NCI-H446 (cell line): ENCODE data around the gene CLEC4F.
A peak's percentile ranks its signal among the peaks of the same experiment; 100 is the strongest.

ENCODE experiments used
- DNase-seq, 2 experiments: peaks; one replicate each; lab custom pipeline; 2025; lab: John Stamatoyannopoulos, UW

The CLEC4F gene, protein sequence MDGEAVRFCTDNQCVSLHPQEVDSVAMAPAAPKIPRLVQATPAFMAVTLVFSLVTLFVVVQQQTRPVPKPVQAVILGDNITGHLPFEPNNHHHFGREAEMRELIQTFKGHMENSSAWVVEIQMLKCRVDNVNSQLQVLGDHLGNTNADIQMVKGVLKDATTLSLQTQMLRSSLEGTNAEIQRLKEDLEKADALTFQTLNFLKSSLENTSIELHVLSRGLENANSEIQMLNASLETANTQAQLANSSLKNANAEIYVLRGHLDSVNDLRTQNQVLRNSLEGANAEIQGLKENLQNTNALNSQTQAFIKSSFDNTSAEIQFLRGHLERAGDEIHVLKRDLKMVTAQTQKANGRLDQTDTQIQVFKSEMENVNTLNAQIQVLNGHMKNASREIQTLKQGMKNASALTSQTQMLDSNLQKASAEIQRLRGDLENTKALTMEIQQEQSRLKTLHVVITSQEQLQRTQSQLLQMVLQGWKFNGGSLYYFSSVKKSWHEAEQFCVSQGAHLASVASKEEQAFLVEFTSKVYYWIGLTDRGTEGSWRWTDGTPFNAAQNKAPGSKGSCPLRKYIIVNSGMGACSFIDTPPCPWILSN

DNA sequence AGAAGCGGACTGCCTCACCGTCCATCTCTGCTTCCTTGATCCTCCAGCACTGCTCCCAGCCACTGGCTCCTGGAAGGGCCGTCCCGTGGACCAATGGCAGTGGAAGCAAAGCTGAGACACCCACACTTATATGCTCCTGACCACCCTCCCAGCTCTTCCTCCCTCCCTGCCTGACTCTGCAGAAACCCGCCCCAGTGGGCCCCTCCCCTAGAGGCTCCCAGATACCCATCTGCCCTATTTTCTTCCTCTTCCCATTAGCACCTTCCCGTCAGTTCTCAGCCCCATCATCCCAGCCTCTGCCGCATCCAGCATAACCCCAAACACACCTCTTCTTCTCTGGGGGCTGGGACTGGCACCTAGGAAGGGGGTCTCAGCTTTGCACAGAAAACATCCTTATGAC, at the start of gene CLEC4F:
Gene CLEC4F, minus strand, starts transcription at position 101 of the 400 bp plus-strand sequence. Its CDS starts 76 bp downstream, at position 25.
- no peak for DNase-seq

DNA sequence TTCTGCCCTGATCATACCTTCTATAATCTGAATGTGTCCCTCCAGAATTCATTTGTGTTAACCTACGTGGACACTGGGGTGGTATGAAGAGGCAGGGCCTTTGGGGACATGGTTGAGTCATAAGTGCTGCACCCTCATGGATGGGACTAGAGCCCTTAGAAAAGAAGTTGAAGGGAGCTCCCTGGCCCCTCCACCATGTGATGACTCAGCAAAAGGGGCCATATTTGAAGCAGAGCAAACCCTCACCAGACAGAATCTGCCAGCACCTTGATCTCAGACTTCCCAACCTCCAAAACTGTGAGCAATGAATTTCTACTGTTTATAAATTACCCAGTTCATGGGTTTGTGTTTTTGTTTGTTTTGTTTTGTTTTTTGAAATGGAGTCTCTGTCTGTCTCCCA, 48.6 kb upstream of the CLEC4F start:
- no peak for DNase-seq

DNA sequence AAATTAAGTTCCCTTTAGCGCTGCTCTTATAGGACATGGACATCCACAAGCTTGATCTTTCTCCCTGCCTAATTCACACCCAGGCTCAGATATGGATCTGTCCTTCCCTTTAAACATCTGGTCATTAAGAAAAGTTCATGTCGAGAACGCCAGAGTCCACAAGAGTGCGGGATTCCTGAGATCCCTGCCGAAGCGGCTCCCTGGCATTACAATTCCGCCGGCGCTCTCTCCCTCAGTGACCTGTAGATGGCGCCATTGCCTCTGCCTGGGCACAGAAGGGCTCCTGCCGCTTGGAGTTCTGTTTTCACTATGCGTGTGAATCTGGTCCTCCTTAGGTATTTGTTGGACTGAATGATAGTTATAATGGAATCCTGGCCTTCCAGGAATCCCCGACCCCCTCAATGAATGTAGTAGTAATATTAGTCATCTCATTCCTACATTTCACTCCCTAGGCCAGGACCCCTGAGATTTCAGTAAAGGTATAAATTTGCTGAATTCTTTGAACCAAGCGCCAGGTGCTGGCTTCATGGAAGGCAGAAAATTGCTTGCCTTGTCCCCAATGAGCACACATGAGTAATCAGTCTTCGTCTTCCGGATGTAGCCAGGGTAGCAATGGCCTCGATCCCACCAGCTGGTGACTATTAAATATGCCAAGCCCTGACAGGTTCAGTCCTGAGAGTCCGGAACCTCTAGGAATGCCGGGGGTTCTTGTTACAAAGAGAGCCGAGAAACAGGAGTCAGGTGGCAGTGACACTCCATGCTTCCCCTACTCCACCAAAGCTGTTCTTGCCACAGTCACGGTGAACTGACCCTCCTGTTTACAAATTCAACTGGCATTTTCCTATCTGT, 41.6 kb upstream of the CLEC4F start:
- peak; percentile 31 to 77 for DNase-seq

DNA sequence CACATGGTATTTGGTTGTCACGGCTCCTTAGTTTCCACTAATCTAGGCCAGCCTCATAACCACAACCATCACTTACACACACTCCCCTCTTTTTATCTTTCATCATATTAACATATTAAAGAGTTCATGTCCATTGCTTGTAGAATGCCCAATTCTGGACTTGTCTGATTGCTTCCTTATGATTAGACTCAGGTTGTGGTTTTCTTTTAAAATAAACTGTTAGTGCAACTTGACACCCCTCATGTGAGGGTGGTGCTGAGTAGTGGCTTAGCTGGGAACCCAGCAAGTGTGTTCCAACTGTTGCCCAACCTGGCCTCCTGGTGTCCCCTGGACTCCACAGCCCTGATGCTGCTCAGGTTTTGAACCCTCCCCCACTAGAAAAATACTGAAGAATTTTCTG, 35.3 kb upstream of the CLEC4F start:
- no peak for DNase-seq

DNA sequence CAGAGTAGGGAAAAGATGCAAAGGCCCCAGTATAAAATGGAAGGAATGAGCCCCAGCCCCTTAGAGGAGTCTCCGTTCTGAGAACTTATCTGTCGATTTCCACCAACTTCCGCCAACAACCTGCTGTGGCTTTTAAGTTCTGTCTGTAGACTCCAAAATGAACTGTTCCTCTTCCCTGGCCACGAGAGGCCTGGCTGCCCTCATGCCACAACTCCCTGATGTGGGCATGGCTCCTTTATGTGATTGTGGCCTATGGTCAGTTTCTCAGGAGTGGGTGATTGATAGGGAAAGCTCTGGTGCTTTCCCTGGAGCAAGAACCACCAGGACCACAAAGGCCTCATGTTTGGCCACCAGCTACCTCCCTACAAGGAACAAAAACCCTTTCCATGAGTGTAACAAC, 34.0 kb upstream of the CLEC4F start:
- DNase-seq: no peak

DNA sequence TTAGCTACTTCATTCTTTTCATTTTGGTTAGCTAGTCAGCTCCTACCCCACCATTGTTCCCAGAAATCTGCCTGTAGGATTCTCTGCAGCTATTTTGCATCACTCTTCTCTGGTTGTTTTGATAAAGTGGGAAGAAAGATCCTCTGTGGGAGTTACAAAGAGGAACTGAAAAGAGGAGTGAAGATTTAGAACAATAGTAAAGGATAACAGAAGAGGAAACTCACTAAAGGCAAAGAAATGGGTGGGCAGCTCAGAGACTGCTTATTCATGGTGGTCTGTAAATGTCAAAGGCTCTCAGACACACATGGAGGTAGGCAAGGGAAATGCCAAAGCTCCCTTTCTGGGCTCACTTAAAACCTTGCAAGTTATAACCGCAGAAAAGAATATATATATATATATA, 32.4 kb upstream of the CLEC4F start:
- no peak for DNase-seq

DNA sequence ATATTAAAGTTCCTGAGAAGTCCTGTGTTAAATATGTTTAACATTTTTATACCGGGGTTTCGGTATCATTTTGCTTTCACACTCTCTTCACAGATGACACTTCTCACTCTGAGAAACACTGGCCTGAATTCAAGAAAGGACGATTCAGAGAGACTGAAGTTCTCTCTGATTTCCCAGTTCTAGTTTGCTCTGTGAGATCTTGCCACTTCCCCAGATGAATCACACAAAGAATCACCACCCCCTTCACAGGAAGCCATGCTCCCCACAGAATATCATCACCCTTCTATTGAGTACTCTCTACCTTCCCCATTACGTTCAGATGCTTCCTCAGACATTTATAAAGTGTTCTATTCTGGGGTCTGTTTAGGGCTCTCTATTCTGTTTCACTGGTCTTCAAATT, 31.3 kb upstream of the CLEC4F start:
- no peak for DNase-seq

DNA sequence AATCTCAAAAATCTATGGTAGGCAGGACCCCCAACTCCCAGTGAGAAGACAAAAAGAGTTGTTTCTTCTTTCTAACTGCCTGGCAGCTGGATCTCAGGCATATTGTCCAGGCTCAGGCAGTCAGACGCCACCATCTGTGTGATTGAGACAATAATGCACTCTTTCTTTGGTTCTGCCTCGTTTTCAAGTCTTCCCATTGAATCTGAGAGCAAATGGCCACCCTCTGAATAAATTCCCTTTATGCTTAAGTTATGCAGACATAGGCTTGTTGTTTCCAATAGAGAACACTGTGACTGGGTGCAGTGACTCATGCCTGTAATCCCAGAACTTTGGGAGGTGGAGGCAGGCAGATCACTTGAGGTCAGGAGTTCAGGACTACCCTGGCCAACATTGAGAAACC, 30.5 kb upstream of the CLEC4F start:
- no peak for DNase-seq

DNA sequence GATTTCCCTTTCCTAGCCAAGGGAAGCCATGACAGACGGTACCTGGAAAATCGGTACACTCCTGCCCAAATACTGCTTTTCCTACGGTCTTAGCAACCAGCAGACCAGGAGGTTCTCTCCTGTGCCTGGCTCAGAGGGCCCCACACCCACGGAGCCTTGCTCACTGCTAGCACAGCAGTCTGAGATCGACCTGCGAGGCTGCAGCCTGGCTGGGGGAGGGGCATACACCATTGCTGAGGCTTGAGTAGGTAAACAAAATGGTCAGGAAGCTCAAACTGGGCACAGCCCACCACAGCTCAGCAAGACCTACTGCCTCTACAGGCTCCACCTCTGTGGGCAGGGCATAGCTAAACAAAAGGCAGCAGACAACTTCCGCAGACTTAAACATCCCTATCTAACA, 22.0 kb upstream of the CLEC4F start:
- DNase-seq: no peak

DNA sequence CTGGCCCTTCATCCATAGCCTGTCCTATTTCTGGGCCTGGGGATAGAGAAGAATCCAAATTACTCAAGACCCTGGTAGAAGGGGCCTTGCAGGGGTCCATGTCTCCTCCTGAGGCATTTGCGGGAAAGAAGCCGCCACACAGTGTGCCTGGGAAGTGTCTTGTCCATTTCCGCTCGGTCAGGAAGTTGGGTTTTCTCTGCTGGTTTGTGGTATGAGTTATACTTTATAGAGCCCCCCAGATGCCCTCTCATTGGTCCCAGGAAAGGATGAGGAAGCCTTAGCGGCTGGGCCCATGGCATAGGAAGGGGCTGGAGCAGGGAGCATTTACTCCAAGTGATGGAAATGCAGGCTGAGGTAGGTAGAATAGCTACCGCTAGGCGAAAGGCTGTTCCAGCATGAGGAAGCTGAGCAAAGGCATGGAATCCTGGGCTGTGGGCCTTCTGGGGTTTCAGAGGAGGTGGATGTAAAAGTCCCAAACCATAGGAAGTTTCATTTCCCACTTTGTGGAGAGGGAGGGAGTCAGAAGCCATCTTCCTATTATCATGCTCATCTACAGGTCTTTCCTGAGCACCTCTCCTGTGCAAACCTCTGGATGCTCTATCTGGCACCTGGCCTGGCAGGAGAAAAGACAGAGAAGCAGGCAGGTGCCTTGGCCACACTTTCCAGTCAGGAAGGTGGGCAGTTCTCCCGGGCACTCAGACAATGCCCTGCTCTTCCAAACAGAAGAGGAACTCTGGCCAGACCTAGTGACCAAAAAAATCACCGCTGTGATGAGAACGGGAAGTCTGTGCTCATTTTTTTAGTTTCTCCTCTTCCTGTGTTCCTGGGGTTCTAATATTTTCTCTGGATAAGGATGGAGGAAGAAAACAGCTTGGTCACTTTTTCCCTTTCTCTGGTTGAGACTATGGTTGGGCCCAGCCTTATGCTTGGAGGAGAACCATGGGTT, 17.9 kb upstream of the CLEC4F start:
- DNase-seq: no peak

DNA sequence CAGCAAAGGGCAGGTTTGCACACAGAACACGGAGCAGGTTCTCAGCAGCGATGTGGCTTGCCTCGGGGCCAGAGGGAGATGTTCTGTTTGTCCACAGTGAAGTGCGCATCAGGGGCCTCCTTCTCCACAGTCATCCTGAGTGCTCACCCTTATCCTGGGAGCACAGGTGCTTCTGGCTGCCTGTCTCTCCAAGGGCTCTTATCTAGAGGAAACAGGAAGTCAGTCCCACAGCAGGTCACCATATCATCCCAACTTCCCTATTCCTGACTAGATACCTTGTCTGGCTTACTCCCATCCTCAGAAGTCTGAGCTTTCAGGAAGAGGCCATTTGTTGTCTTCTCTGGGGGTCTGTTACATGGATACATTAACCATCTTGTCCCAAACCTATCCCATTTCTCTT, 15.2 kb upstream of the CLEC4F start, which contains the start of gene CD207:
Gene CD207, minus strand, starts transcription at position 174 of the 400 bp plus-strand sequence. Its CDS starts 40 bp downstream, at position 134.
- no peak for DNase-seq

DNA sequence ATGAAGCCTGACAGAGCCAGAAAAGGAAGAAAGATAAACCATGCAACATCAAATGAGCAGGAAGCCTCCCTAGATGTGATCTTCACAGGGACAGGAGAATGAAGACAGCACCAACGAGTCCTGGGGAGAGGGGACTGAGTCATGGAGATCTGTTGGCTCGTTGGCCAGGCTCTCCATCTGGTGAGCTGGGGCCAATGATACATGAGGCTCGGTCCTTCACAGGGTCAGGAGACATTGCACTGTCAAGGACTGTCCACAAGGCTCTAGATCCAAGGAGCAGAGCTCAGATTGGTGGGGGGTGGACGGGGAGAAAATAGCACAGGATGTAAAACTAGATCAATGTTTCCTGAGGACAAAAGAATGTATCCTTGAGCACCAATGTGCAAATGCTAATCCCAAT, 14.5 kb upstream of the CLEC4F start:
- no peak for DNase-seq

DNA sequence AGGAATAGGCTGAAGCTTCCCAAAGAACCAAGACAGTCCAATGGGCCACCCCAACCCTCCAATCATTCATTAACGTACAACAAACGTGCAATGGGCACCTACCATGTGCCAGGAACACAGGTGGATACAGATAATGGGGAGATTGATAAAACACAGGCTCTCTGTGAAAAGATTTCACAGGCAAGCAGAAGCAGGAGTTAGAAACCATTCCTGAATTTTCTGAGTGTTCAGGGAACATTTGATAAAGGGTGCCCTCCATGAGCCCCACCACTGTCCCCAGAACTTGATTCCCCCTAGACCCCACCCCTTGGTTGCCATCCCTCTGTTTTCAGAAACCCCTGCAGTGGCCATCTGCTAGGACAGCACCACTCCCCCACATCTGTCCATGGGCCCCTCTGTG, 13.7 kb upstream of the CLEC4F start:
- no peak for DNase-seq

DNA sequence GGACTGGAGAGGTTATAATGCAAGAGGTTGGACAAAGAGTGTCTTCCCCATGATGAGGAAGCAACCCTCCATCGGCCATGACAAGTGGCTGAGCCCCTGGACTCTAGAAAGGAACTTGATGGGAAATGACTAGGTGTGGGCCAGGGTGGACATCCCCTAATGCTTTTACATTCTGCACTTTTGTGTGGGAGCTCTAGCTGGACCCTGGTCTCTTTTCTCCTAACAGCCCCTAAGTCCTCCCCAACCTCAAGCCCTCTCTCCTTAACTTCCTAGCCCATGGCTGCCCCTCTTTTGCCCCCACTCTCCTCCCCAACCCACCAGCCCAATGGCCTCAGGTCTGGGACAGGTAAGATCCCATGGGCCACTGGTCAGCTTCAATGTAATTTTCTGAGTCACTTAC, 12.8 kb upstream of the CLEC4F start:
- DNase-seq: no peak

DNA sequence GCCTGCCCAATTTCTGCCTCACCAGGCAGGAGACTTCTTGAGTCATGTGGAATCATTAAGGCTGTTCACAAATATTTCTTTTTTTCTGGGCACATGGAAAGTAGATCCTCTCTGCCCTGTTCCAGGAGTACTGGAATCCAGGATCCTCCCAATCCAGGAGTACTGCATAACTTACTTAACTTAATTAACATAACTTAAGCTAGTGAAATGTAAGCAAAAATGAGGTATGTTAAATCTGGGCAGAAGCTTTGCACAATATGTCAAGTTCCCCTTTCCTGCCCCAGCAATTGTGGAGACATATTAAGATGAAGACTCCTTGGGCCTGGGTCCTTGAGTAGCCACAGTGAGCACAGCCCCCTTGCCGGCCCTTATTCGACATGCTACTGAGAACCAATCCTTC, 12.0 kb upstream of the CLEC4F start:
- no peak for DNase-seq

DNA sequence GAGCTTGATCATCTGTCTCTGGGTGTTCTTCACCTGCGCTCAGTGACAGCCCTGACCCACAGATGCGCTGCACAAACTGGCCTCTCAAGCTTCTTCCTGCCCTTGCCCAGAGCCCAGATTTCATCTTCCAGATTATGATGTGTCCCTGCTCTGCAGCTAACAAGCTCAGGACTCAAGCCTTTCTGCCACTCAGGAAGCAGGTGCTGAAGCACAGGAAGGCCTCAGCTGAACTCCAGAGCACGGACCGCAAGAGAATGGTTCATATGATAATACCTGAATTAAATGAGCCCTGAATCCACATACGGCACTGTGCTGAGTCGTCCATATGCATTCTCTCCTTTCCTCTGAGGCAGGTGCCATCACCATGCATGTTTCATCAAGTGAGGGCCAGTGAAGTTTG, 11.5 kb upstream of the CLEC4F start:
- no peak for DNase-seq

DNA sequence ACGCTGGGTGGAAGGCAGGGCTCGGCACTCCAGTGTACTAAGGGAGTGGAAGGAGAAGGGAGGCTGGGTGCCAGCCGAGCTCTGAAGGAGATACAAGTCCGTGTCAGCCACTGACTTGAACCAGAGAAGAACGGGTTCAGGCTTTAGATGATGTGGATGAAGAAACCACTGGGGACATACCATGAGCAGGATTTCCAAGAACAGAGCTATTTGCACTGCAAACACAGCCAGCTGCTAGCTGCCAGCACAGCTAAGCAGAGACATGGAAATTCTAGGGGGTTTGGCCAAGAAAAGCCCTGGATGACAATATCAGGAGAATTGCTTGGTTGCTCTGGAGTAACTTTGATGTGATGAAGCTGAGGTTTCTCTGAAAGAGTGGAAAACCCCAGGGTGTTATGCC, 10.0 kb upstream of the CLEC4F start:
- no peak for DNase-seq

DNA sequence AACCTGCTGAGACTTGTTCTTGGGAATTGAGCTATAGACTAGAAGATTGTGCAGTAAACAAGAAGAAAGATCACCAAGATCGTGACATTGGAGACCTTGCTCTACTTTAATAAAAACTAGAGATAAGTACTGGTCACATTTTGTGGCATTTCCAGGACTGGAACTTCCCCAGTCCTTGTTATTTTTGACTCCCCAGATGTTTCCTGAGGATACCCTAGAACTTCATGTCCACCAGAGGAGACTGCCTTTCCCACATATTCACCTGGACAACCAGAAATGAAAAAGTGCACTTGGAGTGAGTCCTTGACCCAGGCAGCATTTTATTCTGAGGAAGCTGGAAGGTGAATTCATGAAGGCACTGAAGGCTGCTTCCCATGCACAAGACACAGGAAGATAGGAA, 9.5 kb upstream of the CLEC4F start:
- DNase-seq: no peak

DNA sequence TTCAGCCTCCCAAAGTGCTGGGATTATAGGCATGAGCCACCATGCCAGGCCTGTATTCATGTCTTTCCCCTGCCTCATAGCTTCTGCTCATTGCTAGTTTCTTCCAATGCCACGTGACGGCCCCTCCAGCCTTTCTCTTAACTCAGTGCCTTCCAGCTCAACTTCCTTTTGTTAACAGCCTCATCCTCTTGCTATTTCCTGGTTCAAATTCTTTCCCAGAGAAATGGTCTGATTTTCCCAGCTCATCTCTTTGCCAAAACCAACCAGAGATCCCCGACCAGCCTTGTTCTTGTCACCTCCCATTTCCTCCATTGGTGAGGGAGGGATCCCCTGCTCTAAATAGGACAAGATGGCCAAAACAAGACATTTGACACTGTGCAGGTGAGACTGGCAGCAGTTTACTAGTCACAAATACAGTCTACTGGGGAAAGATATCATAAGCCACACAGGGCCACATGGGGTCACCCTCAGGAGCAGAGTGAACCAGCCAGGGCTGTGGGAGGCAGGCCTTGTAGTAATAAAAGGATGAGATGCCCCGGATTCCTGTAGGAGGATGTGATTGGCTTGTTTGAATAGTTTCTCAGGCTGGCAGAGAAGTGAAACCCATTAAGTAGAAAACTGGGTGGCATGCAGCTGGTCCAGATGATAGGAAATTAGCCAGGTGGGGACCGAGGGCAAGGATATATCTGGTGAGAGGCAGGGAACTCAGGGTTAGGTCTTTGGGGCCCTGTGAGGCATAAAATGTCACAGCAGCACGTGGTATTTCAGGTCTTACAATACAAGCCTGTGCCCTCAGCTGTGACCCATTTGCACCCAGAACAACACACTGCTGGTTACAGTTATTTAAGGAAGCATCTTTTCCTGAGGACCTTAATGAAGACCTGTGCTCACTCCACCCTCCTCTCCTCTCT, 8.8 kb upstream of the CLEC4F start:
- no peak for DNase-seq

DNA sequence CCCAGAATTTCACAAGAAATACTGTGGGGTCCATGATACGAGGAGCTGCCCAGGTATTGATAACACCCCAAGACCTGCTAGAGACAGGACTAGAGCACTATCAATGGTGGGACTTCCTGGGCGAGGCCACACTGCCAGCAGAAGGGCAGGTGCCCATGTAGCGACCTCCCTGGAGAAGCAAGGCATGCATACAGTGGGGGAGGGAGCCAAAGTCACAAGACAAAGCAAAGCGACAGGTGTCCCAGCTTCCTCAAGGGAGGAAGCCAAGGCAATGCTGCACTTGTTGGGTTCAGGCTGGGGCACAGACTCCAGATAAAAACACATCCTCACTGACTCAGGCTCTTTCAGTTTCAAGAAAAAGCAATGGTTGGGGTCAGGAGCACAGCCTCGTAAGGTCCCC, 7.7 kb upstream of the CLEC4F start:
- DNase-seq: no peak

DNA sequence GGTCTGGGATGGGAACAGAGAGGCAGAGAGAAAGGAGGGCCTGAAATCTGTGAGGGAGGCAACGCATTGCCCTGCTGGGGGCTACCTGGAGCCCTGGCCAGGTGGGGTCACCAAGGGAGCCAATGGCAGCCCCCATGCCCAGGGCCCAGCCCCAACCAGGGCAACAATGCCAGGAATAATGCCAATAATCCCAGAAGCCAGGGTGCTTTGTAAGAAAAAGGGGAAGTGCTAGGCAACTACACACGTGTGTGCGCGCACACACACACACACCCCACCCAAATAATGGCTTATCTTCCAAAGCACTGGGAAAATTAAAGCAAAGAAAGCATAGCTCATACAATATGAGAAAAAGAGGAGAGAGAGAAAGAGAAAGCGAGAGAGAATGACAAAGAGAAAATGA, 7.0 kb upstream of the CLEC4F start:
- DNase-seq: no peak
